CD14-positive monocyte (primary cell): ENCODE data around the gene TUBA1C. TPM values are rescaled to one million over a fixed set of nuclear protein-coding genes. Genes with fewer than 3 reads are reported as not detected.

Experiments
- DNase-seq, 3 donors: peaks; one replicate each; pipeline ENCODE4 v3.0.0-alpha.2; 2011 to 2022
- H2AFZ ChIP-seq: 2 replicates; pipeline ENCODE4 v1.6.0; 2012; ENCODE audit warnings: mild to moderate bottlenecking, low read depth, low read length, inconsistent platforms; ENCODE audit not compliant: insufficient read depth, poor library complexity, severe bottlenecking
- H3K27ac ChIP-seq, 2 donors: 1 replicate in 1 of 2; 2 replicates in 1 of 2; pipeline ENCODE4 v1.5.1; 2012 to 2013; ENCODE audit warnings: low read length in 2 of 2, control low read depth in 1 of 2, inconsistent platforms in 1 of 2, low read depth in 1 of 2, mild to moderate bottlenecking in 1 of 2
- H3K27me3 ChIP-seq, 2 donors: one replicate each; pipeline versions ENCODE4 v1.6.0 to v1.6.1; 2011 to 2013; ENCODE audit warnings: low read length in 2 of 2; ENCODE audit not compliant: control insufficient read depth in 2 of 2, insufficient read depth in 2 of 2
- H3K36me3 ChIP-seq, 2 donors: replicated peaks in 1 of 2; 1 replicate in 1 of 2; 2 replicates in 1 of 2; pipeline versions ENCODE4 v1.5.1 to v1.6.1; 2012 to 2013; ENCODE audit warnings: low read length in 2 of 2, control low read depth in 1 of 2, inconsistent platforms in 1 of 2, mild to moderate bottlenecking in 1 of 2; ENCODE audit not compliant: insufficient read depth in 2 of 2, control insufficient read depth in 1 of 2
- H3K4me1 ChIP-seq, 2 donors: 1 replicate in 1 of 2; 2 replicates in 1 of 2; pipeline versions ENCODE4 v1.5.1 to v1.6.1; 2012 to 2013; ENCODE audit warnings: low read length in 2 of 2, control low read depth in 1 of 2, inconsistent platforms in 1 of 2, mild to moderate bottlenecking in 1 of 2, moderate library complexity in 1 of 2; ENCODE audit not compliant: insufficient read depth in 2 of 2, control insufficient read depth in 1 of 2
- H3K4me2 ChIP-seq: replicated peaks from 2 replicates; pipeline ENCODE3; 2012; ENCODE audit warnings: low read length, moderate library complexity, mild to moderate bottlenecking; ENCODE audit not compliant: poor library complexity, severe bottlenecking; ENCODE audit errors: extremely low read depth
- H3K4me3 ChIP-seq, 3 experiments: fragments of 200-600 bp in 1 of 3; sonication (generic) in 1 of 3; replicated peaks in 1 of 3; 1 replicate in 2 of 3; 2 replicates in 1 of 3; pipeline ENCODE4 v1.5.1; 2011 to 2013; ENCODE audit warnings: low read length in 3 of 3, mild to moderate bottlenecking in 3 of 3, control low read depth in 2 of 3, low read depth in 2 of 3, inconsistent platforms in 1 of 3, moderate library complexity in 1 of 3
- H3K79me2 ChIP-seq: 2 replicates; pipeline ENCODE4 v1.6.0; 2012; ENCODE audit warnings: mild to moderate bottlenecking, control low read depth, inconsistent platforms, low read length, moderate library complexity; ENCODE audit not compliant: insufficient read depth
- H3K9ac ChIP-seq: 2 replicates; pipeline ENCODE4 v1.6.0; 2017; ENCODE audit warnings: low read length, mild to moderate bottlenecking; ENCODE audit not compliant: insufficient read depth, poor library complexity, severe bottlenecking
- H3K9me3 ChIP-seq, 2 donors: replicated peaks in 1 of 2; 1 replicate in 1 of 2; 2 replicates in 1 of 2; pipeline versions ENCODE4 v1.5.1 to v1.6.1; 2012 to 2013; ENCODE audit warnings: low read length in 2 of 2, control low read depth in 1 of 2; ENCODE audit not compliant: control insufficient read depth in 1 of 2, insufficient read depth in 1 of 2
- H4K20me1 ChIP-seq: 2 replicates; pipeline ENCODE4 v1.6.0; 2012; ENCODE audit warnings: mild to moderate bottlenecking, low read length, control low read depth, moderate library complexity; ENCODE audit not compliant: insufficient read depth
- H3K27ac Mint-ChIP-seq, 7 donors: one replicate each; pipeline ENCODE4 v1.8.0; 2020; ENCODE audit warnings: mild to moderate bottlenecking in 7 of 7, mixed read lengths in 7 of 7, moderate library complexity in 6 of 7, inconsistent platforms in 2 of 7
- H3K27me3 Mint-ChIP-seq, 3 donors: one replicate each; pipeline ENCODE4 v1.8.0; 2021 to 2022; ENCODE audit warnings: low read depth in 3 of 3, mild to moderate bottlenecking in 3 of 3, mixed read lengths in 3 of 3, moderate library complexity in 3 of 3, inconsistent platforms in 1 of 3
- H3K36me3 Mint-ChIP-seq, 2 donors: one replicate each; pipeline ENCODE4 v1.8.0; 2020; ENCODE audit warnings: mixed read lengths in 2 of 2, inconsistent platforms in 1 of 2, mild to moderate bottlenecking in 1 of 2
- H3K4me1 Mint-ChIP-seq: one replicate; pipeline ENCODE4 v1.8.0; 2020; ENCODE audit warnings: mild to moderate bottlenecking, mixed read lengths
- H3K4me3 Mint-ChIP-seq, 2 donors: one replicate each; pipeline ENCODE4 v1.8.0; 2020; ENCODE audit warnings: mild to moderate bottlenecking in 2 of 2, mixed read lengths in 2 of 2, moderate library complexity in 1 of 2
- H3K9me3 Mint-ChIP-seq, 7 donors: one replicate each; pipeline ENCODE4 v1.8.0; 2020 to 2022; ENCODE audit warnings: mixed read lengths in 7 of 7, mild to moderate bottlenecking in 6 of 7, moderate library complexity in 6 of 7, inconsistent platforms in 2 of 7
- WGBS: methylation state at CpG from one replicate; pipeline ENCODE4 v1.1.5; 2013; ENCODE audit warnings: missing lambda C conversion rate; ENCODE audit not compliant: insufficient coverage; 5-methylcytosine and 5-hydroxymethylcytosine counted together
- intact Hi-C, 2 donors: fragments of 100-400 bp; cut with micrococcal nuclease; formaldehyde crosslinking; loops; one replicate each; pipeline versions ENCODE4 v1.15.0 to v1.15.1; 2023
- polyA plus RNA-seq, 3 donors: library from polyadenylated mRNA; depleted of rRNA in 1 of 3; unstranded in 2 of 3; stranded (reverse) in 1 of 3; fragments of 300-500 nt in 2 of 3; fragments of >200 nt in 1 of 3; fragmentation: Illumina TruSeq in 2 of 3; gene quantifications; 1 replicate in 2 of 3; 2 replicates in 1 of 3; pipeline ENCODE4 v1.2.3, GENCODE V29; 2012 to 2021
- TF ChIP-seq, protein P1 (sequence below): fragments of 200-600 bp; IDR thresholded peaks from one replicate; pipeline ENCODE4 v1.8.0; 2022; ENCODE audit warnings: antibody characterized with exemption, mild to moderate bottlenecking

Gene TUBA1C
- polyA plus RNA-seq, 3 donors = 53.7 to 263 (median 61.0) TPM

DNA sequence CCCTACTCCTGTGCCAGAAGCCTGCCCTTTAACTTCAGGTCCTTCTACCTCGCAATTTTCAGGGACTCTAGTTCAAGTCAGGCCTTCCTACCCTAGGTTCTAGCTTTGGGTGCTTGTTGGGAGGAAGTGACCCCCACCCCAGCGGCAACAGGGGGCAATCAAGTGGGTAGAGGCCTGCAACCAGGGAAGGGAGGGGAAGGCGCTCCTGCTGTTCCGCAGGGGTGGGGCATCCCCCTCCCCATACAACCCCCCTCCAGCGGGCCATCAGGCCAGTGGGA lies 29.9 kb downstream of the TUBA1C start:
- Mint-ChIP-seq H3K27ac (no peak overlapping the region), H3K4me3 (peak overlapping the region in 1 of 2 donors; percentile 60), H3K9me3 (peaks cover 0 to 27% (median 9%) of the 10 kb centered on the region in 7 donors), H3K36me3 (peaks cover 0 to 8% of the 10 kb centered on the region in 2 donors), H3K27me3 (peaks cover 66 to 93% (median 77%) of the 10 kb centered on the region in 3 donors), H3K4me1 (peaks cover 25% of the 10 kb centered on the region)
- Histone ChIP-seq H3K27me3 (peaks cover 37 to 71% of the 10 kb centered on the region in 2 donors), H3K36me3 (no peaks in the 10 kb centered on the region), H3K4me2 (no peak overlapping the region), H3K79me2 (no peaks in the 10 kb centered on the region), H3K4me1 (peaks cover 13 to 30% of the 10 kb centered on the region in 2 donors), H2AFZ (no peak overlapping the region), H3K4me3 (no peak overlapping the region), H4K20me1 (no peaks in the 10 kb centered on the region), H3K9ac (no peak overlapping the region), H3K27ac (no peak overlapping the region), H3K9me3 (peaks cover 0 to 13% of the 10 kb centered on the region in 2 donors)
- no peak for DNase-seq
- TF ChIP-seq, protein P1, sequence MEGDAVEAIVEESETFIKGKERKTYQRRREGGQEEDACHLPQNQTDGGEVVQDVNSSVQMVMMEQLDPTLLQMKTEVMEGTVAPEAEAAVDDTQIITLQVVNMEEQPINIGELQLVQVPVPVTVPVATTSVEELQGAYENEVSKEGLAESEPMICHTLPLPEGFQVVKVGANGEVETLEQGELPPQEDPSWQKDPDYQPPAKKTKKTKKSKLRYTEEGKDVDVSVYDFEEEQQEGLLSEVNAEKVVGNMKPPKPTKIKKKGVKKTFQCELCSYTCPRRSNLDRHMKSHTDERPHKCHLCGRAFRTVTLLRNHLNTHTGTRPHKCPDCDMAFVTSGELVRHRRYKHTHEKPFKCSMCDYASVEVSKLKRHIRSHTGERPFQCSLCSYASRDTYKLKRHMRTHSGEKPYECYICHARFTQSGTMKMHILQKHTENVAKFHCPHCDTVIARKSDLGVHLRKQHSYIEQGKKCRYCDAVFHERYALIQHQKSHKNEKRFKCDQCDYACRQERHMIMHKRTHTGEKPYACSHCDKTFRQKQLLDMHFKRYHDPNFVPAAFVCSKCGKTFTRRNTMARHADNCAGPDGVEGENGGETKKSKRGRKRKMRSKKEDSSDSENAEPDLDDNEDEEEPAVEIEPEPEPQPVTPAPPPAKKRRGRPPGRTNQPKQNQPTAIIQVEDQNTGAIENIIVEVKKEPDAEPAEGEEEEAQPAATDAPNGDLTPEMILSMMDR = no peak
- intact Hi-C loops = loop anchor here (10.0 kb wide), 1 partner anchor 220 kb away; no protein-coding TSS in a partner anchor
- WGBS = no CpG with 5 or more reads among the region's 5 CpGs

- Histone ChIP-seq H3K9ac (peak within 1 kb of the TSS; percentile 8), H3K79me2 (no peaks in the 10 kb centered on the region), H3K4me1 (peaks cover 13 to 30% of the 10 kb centered on the region in 2 donors), H3K27me3 (peaks cover 37 to 71% of the 10 kb centered on the region in 2 donors), H4K20me1 (no peaks in the 10 kb centered on the region), H3K9me3 (peaks cover 0 to 13% of the 10 kb centered on the region in 2 donors), H2AFZ (peak within 1 kb of the TSS; percentile 50), H3K36me3 (no peaks in the 10 kb centered on the region), H3K4me3 (peak within 1 kb of the TSS in 1 of 3 experiments; percentile 11), H3K4me2 (peak within 1 kb of the TSS; percentile 30), H3K27ac (no peak within 1 kb of the TSS)
- intact Hi-C loops = loop anchor here (10.0 kb wide), 1 partner anchor 219 kb away; no protein-coding TSS in a partner anchor
- Mint-ChIP-seq H3K36me3 (peaks cover 0 to 8% of the 10 kb centered on the region in 2 donors), H3K27me3 (peaks cover 66 to 93% (median 77%) of the 10 kb centered on the region in 3 donors), H3K9me3 (peaks cover 0 to 27% (median 9%) of the 10 kb centered on the region in 7 donors), H3K4me3 (peak within 1 kb of the TSS in 1 of 2 donors; percentile 83), H3K4me1 (peaks cover 25% of the 10 kb centered on the region), H3K27ac (no peak within 1 kb of the TSS)
- TF ChIP-seq, protein P1 = no peak
- no peak for DNase-seq
- WGBS = 5% methylated on average over 68 of the region's 82 CpGs
These were observed 30.4 kb downstream of the TUBA1C start, which contains the start of gene PRPH for GRCh38 chr12:49295082-49295936. Gene PRPH, plus strand, starts transcription at chr12:49295147. Its CDS starts 54 bp downstream, at chr12:49295201.
